ENCODE measurements around the gene TMEM203. TPM values are rescaled to one million over a fixed set of nuclear protein-coding genes. Genes with fewer than 3 reads are reported as not detected.
"Not testable (repeated sequence)": the region's sequence is repeated elsewhere in the genome, so short reads cannot be mapped to it uniquely, and the experiment has no call there.

TMEM203 gene
- total RNA-seq, 1 experiment from 2014 or later: 63.4 TPM

- DNase-seq (ENCODE audit: low spot score): no peak
Measured at GRCh38 chr9:137242269-137243203, 37.1 kb upstream of the TMEM203 start.

GRCh38 chr9:137241490-137242268 lies 36.2 kb upstream of the TMEM203 start:
- no peak for DNase-seq (ENCODE audit: low spot score)

GRCh38 chr9:137240841-137241489 lies 35.5 kb upstream of the TMEM203 start, which contains the start of gene TUBB4B:
Gene TUBB4B (plus strand): TSS chr9:137241287. CDS start chr9:137241361, 74 bp downstream.
- peak; percentile 100 for DNase-seq (ENCODE audit: low spot score)

DNA sequence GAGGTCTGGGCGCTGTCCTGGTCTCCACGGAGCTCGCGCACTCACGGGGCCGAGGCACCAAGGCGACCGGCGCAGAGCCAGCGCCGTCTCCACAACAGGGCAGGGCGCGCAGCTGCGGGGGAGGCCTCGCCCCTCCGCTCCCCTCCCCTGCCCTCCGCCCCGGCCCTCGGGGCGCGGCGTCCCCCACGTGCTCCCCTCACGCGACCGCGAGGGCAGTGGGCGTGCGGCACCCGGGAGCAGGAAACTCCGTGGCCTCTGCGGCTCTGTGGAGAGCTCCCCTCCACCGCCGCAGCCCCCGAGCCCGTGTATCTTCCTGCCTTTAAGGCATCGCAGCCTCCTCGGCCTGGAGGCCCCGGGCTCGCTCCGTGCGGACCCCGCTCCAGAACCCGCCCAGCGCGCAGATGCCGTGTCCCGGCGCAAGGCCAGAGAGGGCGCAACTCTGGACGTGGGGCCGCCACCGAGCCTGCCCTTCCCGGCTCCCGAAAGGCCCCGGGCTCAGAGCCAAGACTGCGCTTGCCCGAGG lies 34.9 kb upstream of the TMEM203 start:
- DNase-seq (ENCODE audit: low spot score): peak; percentile 52

DNA sequence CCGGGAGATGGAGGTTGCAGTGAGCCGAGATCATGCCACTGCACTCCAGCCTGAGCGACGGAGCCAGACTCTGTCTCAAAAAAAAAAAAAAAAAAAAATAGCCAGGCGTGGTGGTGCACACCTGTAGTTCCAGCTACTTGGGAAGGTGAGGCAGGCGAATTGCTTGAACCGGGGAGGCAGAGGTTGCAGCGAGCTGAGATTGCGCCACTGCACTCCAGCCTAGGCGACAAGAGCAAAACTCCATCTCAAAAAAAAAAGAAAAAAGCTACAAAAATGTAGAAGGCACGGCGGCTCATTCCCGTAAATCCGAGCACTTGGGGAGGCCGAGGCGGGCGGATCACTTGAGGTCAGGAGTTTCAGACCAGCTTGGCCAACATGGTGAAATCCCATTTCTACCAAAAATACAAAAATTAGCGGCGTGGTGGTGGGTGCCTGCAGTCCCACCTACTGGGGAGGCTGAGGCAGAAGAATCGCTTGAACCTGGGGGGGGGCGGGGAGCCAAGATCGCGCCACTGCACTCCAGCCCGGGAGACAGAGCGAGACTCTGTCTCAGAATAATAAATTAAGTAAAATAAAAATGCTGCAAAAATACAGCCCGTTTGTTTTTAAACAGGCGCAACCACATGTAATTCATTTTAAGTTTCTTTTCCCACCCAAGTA lies 34.2 kb upstream of the TMEM203 start:
- DNase-seq (ENCODE audit: low spot score): not testable (repeated sequence)

GRCh38 chr9:137237759-137238726 lies 32.6 kb upstream of the TMEM203 start:
- no peak for DNase-seq (ENCODE audit: low spot score)

- DNase-seq (ENCODE audit: low spot score): no peak
Measured at GRCh38 chr9:137236936-137237421, 31.5 kb upstream of the TMEM203 start.

- DNase-seq (ENCODE audit: low spot score): peak; percentile 74
Measured at GRCh38 chr9:137236238-137236935, 30.9 kb upstream of the TMEM203 start.

- DNase-seq (ENCODE audit: low spot score): no peak
Measured at GRCh38 chr9:137235424-137236237, 30.2 kb upstream of the TMEM203 start.

DNA sequence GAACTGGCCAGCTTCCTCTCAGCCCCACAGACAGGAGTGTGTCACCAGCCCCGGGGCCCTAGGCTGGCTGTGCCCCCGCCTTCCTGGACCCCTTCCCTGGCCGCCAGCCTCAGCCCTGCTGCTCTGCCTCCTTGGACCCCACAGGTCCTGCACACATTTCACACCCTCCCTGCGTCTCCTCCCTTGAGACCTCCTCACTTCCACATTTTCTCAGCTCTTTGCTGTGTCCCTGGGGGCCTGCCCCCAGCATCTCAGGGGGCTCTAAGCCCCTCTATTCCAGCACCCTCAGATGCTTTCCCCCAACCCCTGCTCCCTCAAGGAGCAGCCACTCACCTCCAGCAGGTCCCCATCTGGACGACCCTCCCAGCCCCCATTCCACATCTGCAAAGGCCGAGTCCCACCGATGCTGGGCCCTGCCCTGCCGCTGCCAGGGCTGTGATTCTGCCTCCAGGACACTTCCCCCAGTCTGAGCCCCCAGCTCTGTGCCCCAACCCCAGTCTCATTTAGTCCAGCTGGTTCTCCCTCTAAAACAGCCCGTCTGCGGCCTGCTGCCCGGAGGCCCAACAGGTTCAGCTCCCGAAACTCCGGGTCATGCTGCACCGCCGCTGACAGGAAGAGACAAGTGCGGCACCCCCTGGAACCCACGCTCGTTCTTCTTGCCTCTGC lies 29.4 kb upstream of the TMEM203 start:
- no peak for DNase-seq (ENCODE audit: low spot score)

DNA sequence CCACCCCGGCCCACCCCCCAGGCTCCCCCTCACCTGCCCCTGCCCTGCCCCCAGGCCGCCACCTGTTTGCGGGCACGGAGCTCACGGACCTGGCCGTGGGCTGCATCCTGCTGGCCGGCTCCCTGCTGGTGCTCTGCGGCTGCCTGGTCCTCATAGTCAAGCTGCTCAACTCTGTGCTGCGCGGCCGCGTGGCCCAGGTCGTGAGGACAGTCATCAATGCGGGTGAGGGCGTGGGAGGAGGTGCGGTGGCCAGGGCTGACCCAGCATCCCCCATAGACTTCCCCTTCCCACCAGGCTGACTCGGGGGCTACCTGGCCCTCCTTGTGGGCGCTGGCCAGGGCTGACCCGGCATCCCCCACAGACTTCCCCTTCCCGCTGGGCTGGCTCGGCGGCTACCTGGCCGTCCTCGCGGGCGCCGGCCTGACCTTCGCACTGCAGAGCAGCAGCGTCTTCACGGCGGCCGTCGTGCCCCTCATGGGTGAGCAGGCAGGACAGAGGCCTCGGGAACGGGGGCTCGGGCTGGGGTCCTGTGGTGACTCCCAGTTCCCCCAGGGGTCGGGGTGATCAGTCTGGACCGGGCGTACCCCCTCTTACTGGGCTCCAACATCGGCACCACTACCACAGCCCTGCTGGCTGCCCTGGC lies 28.7 kb upstream of the TMEM203 start:
- DNase-seq (ENCODE audit: low spot score): no peak

DNA sequence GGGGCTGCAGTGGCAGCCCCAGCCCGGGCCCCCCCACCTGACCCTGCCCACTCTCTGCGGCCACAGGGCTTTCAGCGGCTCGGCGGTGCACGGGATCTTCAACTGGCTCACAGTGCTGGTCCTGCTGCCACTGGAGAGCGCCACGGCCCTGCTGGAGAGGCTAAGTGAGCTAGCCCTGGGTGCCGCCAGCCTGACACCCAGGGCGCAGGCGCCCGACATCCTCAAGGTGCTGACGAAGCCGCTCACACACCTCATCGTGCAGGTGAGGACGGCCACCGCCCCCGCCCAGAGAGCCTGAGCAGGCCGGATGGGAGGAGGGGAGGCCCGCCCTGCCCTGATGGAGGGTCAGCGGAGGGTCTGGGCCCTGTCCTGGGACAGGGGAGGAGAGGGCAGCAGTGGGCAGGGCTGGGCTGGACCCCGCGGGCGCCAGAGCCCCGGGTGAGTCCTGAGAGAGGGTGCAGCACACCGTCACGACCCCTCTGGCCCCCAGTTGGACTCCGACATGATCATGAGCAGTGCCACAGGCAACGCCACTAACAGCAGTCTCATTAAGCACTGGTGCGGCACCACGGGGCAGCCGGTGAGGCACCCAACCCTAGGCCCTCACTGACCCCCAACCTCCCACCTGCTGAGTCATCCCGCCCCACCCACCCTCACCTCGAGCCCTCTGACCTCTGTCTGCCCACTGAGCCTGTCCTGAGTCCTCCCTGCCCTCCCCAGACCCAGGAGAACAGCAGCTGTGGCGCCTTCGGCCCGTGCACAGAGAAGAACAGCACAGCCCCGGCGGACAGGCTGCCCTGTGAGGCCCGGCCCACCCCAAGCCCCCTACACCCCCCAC lies 27.9 kb upstream of the TMEM203 start:
- DNase-seq (ENCODE audit: low spot score): no peak

- no peak for DNase-seq (ENCODE audit: low spot score)
Measured at GRCh38 chr9:137232510-137232909, 27.1 kb upstream of the TMEM203 start.

- DNase-seq (ENCODE audit: low spot score): no peak
Measured at GRCh38 chr9:137232101-137232500, 26.7 kb upstream of the TMEM203 start.

DNA sequence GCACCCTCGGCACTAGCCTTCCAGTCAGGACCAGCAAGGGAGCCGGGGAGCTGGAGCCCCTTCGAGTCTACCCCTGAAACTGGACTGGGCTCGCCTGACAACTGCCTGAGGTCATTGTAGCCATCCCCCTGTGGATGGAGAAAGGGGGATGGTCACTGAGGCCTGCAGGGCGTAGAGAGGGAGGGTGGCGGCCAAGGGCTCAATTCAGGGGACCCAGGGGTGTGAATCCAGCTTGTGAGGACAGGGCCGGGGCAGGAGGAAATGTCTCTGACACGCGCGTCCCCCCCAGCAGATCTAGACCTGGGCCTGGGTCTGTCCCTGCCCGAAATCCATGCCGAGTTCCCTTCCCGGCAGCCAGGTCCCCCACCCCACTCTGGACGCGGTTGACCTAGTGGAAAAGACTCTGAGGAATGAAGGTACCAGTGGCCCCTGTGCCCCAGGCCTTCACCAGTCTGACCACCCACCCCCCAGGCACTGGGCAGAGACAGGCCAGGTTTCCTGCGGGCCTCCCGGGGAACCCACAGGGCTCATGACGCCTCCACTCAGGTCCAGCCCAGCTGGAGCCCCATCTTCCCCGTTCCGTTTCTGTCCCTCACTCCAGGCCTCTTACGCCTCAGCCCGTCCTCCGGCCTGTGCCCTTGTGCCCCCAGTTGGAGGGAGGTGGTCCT lies 26.1 kb upstream of the TMEM203 start:
- DNase-seq (ENCODE audit: low spot score): no peak

Data from H4 (cell line).